GM23248 (cell line): ENCODE results near the gene TM9SF1.

Experiments used
- EZH2 ChIP-seq: fragments of 200-600 bp; sonication (generic); IDR thresholded peaks from 2 replicates; pipeline ENCODE4 v1.6.1; 2018; ENCODE audit warnings: antibody characterized with exemption, mild to moderate bottlenecking; ENCODE audit not compliant: insufficient read depth, poor library complexity, severe bottlenecking
- EZH2phosphoT487 ChIP-seq: fragments of 200-600 bp; sonication (generic); IDR thresholded peaks from 2 replicates; pipeline ENCODE4 v1.6.1; 2018; ENCODE audit warnings: antibody characterized with exemption, moderate library complexity, mild to moderate bottlenecking, low read depth; ENCODE audit not compliant: insufficient read depth

- TF ChIP-seq EZH2 (no peak), EZH2phosphoT487 (no peak)
These were observed 40.1 kb downstream of the TM9SF1 start for GRCh38 chr14:24155100-24155499.
